ENCODE measurements around the gene IL20.
"Not testable (repeated sequence)": the region's sequence is repeated elsewhere in the genome, so short reads cannot be mapped to it uniquely, and the experiment has no call there.

GRCh38 chr1:206853696-206854095, 11.7 kb upstream of the IL20 start:
- TF ChIP-seq, protein P1, sequence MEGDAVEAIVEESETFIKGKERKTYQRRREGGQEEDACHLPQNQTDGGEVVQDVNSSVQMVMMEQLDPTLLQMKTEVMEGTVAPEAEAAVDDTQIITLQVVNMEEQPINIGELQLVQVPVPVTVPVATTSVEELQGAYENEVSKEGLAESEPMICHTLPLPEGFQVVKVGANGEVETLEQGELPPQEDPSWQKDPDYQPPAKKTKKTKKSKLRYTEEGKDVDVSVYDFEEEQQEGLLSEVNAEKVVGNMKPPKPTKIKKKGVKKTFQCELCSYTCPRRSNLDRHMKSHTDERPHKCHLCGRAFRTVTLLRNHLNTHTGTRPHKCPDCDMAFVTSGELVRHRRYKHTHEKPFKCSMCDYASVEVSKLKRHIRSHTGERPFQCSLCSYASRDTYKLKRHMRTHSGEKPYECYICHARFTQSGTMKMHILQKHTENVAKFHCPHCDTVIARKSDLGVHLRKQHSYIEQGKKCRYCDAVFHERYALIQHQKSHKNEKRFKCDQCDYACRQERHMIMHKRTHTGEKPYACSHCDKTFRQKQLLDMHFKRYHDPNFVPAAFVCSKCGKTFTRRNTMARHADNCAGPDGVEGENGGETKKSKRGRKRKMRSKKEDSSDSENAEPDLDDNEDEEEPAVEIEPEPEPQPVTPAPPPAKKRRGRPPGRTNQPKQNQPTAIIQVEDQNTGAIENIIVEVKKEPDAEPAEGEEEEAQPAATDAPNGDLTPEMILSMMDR (IDR thresholded peaks at IDR 0.05): not testable (repeated sequence)
- not testable (repeated sequence) for TF ChIP-seq POLR2A (IDR thresholded peaks at IDR 0.05)
